Measurements from ENCODE around the gene UBTD2. TPM values are rescaled to one million over a fixed set of nuclear protein-coding genes. Genes with fewer than 3 reads are reported as not detected.

Gene UBTD2
- total RNA-seq, 1 experiment from 2014 or later = 42.6 TPM

GRCh38 chr5:172294831-172295230 lies 11.3 kb upstream of the UBTD2 start:
- no peak overlapping the region for H2AFZ ChIP-seq (ENCODE audit: low read length)
- no peak overlapping the region for H2BK20ac ChIP-seq (ENCODE audit: low read depth, low read length, poor library complexity, severe bottlenecking)
- no peak for TF ChIP-seq CTCF (conservative IDR thresholded peaks at IDR 0.05)
- no peak overlapping the region for H3K56ac ChIP-seq (ENCODE audit: insufficient read length, low read depth, low read length)
- H3K4ac ChIP-seq (ENCODE audit: low read depth, low read length) = no peak overlapping the region
- no peaks in the 10 kb centered on the region for H3K36me3 Mint-ChIP-seq (ENCODE audit: insufficient read depth in 1 of 3, low read depth in 3 of 3)
- no peak overlapping the region for H3K18ac ChIP-seq (ENCODE audit: insufficient read length, low read depth, low read length)
- no peak overlapping the region for H2BK12ac ChIP-seq (ENCODE audit: insufficient read length, low read depth, low read length)
- no peaks in the 10 kb centered on the region for H3K79me2 ChIP-seq (ENCODE audit: insufficient read depth, low read length)
- H3K9me3 Mint-ChIP-seq = no peaks in the 10 kb centered on the region
- no peak overlapping the region for H4K5ac ChIP-seq (ENCODE audit: insufficient read length, low read depth, low read length)
- no peaks in the 10 kb centered on the region for H3K9me3 ChIP-seq (ENCODE audit: control insufficient read depth, low read depth, low read length)
- H3K27ac Mint-ChIP-seq = no peak overlapping the region
- DNase-seq = no peak
- peaks cover 5 to 9% of the 10 kb centered on the region in 2 experiments for H3K4me1 Mint-ChIP-seq
- H3K4me1 ChIP-seq (ENCODE audit: insufficient read depth, low read length) = no peaks in the 10 kb centered on the region
- H3K4me2 ChIP-seq (ENCODE audit: insufficient read depth, insufficient read length, low read length) = no peak overlapping the region
- H2BK5ac ChIP-seq (ENCODE audit: insufficient read length, low read length) = no peak overlapping the region
- no peak overlapping the region for H4K91ac ChIP-seq (ENCODE audit: insufficient read length, low read depth, low read length)
- H4K8ac ChIP-seq (replicated peaks; ENCODE audit: insufficient read length, low read depth, low read length) = no peak overlapping the region
- no peak overlapping the region for H3K14ac ChIP-seq (ENCODE audit: insufficient read depth, low read length)
- no peak overlapping the region for H3K9ac ChIP-seq (ENCODE audit: extremely low read depth, insufficient read length, low read length)
- no peaks in the 10 kb centered on the region for H3K79me1 ChIP-seq (ENCODE audit: insufficient read depth, low read depth, low read length, poor library complexity, severe bottlenecking)
- H3K23me2 ChIP-seq (ENCODE audit: insufficient read length, low read depth, low read length, poor library complexity, severe bottlenecking) = no peaks in the 10 kb centered on the region
- no peak overlapping the region for H3K4me3 Mint-ChIP-seq
- no peak overlapping the region for H2BK15ac ChIP-seq (ENCODE audit: low read depth, low read length)
- no peak overlapping the region for H2BK120ac ChIP-seq (ENCODE audit: low read depth, low read length, poor library complexity, severe bottlenecking)
- no peak overlapping the region for H3K27ac ChIP-seq (ENCODE audit: insufficient read length, low read depth, low read length)
- no peak overlapping the region for H3T11ph ChIP-seq (ENCODE audit: low read length)
- no peak overlapping the region for H2AK5ac ChIP-seq (ENCODE audit: insufficient read length, low read length)
- no peaks in the 10 kb centered on the region for H3K27me3 ChIP-seq (ENCODE audit: insufficient read depth, low read length)
- H4K20me1 ChIP-seq (ENCODE audit: control insufficient read depth, insufficient read depth, insufficient read length) = no peaks in the 10 kb centered on the region
- H3K27me3 Mint-ChIP-seq (ENCODE audit: low read depth) = peaks cover 3% of the 10 kb centered on the region; the same call in 1 of the 2 replicates
- no peak overlapping the region for H3K23ac ChIP-seq (ENCODE audit: insufficient read length, low read depth, low read length)
